Glutamatergic neuron (in vitro differentiated cells): ENCODE results near the gene FAN1. TPM values are rescaled to one million over a fixed set of nuclear protein-coding genes. Genes with fewer than 3 reads are reported as not detected.

Experiments
- DNase-seq: peaks from one replicate; pipeline ENCODE4 v3.0.0; 2022
- H3K27ac Mint-ChIP-seq: one replicate; pipeline ENCODE4 v1.8.0; 2020; ENCODE audit warnings: mild to moderate bottlenecking, mixed read lengths, inconsistent platforms; ENCODE audit not compliant: unreplicated experiment
- H3K27me3 Mint-ChIP-seq: one replicate; pipeline ENCODE4 v1.8.0; 2020; ENCODE audit warnings: mild to moderate bottlenecking, moderate library complexity, mixed read lengths, inconsistent platforms; ENCODE audit not compliant: unreplicated experiment
- H3K36me3 Mint-ChIP-seq: one replicate; pipeline ENCODE4 v1.8.0; 2020; ENCODE audit warnings: mild to moderate bottlenecking, mixed read lengths, inconsistent platforms; ENCODE audit not compliant: unreplicated experiment
- H3K4me1 Mint-ChIP-seq: one replicate; pipeline ENCODE4 v1.8.0; 2020; ENCODE audit warnings: mild to moderate bottlenecking, low read depth, mixed read lengths, inconsistent platforms; ENCODE audit not compliant: unreplicated experiment
- H3K4me3 Mint-ChIP-seq: one replicate; pipeline ENCODE4 v1.8.0; 2020; ENCODE audit warnings: mild to moderate bottlenecking, mixed read lengths, inconsistent platforms; ENCODE audit not compliant: unreplicated experiment
- H3K9me3 Mint-ChIP-seq: one replicate; pipeline ENCODE4 v1.8.0; 2020; ENCODE audit warnings: mild to moderate bottlenecking, moderate library complexity, mixed read lengths, inconsistent platforms; ENCODE audit not compliant: unreplicated experiment
- CTCF ChIP-seq: fragments of 200-600 bp; sonication (generic); IDR thresholded peaks from one replicate; pipeline ENCODE4 v1.5.0; 2021; ENCODE audit not compliant: partially characterized antibody, unreplicated experiment
- total RNA-seq: library from RNA; stranded (reverse); fragmentation: NEBNext Ultra II Directional; extraction: Animal tissue kit (Norgen Biotek cat#: 25700); gene quantifications from one replicate; pipeline ENCODE4 v1.2.1, GENCODE V29; 2021; ENCODE audit not compliant: unreplicated experiment

The FAN1 gene
- total RNA-seq, 1 donor from 2014 or later = 22.9 TPM

- DNase-seq = peak; percentile 38
- H3K4me3 Mint-ChIP-seq = peak overlapping the region; percentile 9
- H3K9me3 Mint-ChIP-seq = peaks cover 1% of the 10 kb centered on the region
- H3K27me3 Mint-ChIP-seq = peaks cover 2% of the 10 kb centered on the region
- H3K27ac Mint-ChIP-seq = peak overlapping the region; percentile 92
- TF ChIP-seq CTCF = no peak
- no peaks in the 10 kb centered on the region for H3K36me3 Mint-ChIP-seq
- H3K4me1 Mint-ChIP-seq = peaks cover 38% of the 10 kb centered on the region
These were observed 19.0 kb downstream of the FAN1 start for GRCh38 chr15:30922480-30923311.

- Mint-ChIP-seq H3K36me3 (no peaks in the 10 kb centered on the region), H3K4me3 (peak overlapping the region; percentile 47), H3K4me1 (peaks cover 43% of the 10 kb centered on the region), H3K27ac (peak overlapping the region; percentile 92), H3K27me3 (peaks cover 6% of the 10 kb centered on the region), H3K9me3 (peaks cover 3% of the 10 kb centered on the region)
- TF ChIP-seq CTCF = no peak
- DNase-seq = peak; percentile 68
These were observed 19.7 kb downstream of the FAN1 start for GRCh38 chr15:30923429-30923828.

- no peak overlapping the region for H3K4me3 Mint-ChIP-seq
These were observed 20.6 kb downstream of the FAN1 start for GRCh38 chr15:30924353-30924752.

GRCh38 chr15:30925686-30926085 lies 22.0 kb downstream of the FAN1 start:
- DNase-seq = no peak
- Mint-ChIP-seq H3K4me3 (no peak overlapping the region), H3K27ac (no peak overlapping the region), H3K27me3 (peaks cover 10% of the 10 kb centered on the region), H3K9me3 (peaks cover 5% of the 10 kb centered on the region), H3K4me1 (peaks cover 49% of the 10 kb centered on the region), H3K36me3 (no peaks in the 10 kb centered on the region)
- TF ChIP-seq CTCF = no peak

More at GRCh38 chr15:30924353-30924752, 20.6 kb downstream of the FAN1 start:
- Mint-ChIP-seq H3K27ac (no peak overlapping the region), H3K4me1 (peaks cover 50% of the 10 kb centered on the region), H3K27me3 (peaks cover 10% of the 10 kb centered on the region), H3K36me3 (no peaks in the 10 kb centered on the region), H3K9me3 (peaks cover 5% of the 10 kb centered on the region)
- TF ChIP-seq CTCF = no peak
- no peak for DNase-seq

GRCh38 chr15:30926161-30926560 lies 22.4 kb downstream of the FAN1 start:
- peaks cover 10% of the 10 kb centered on the region for H3K27me3 Mint-ChIP-seq
- DNase-seq = no peak
- no peak overlapping the region for H3K27ac Mint-ChIP-seq
- no peak overlapping the region for H3K4me3 Mint-ChIP-seq
- H3K9me3 Mint-ChIP-seq = peaks cover 5% of the 10 kb centered on the region
- TF ChIP-seq CTCF = no peak
- H3K36me3 Mint-ChIP-seq = no peaks in the 10 kb centered on the region
- peaks cover 49% of the 10 kb centered on the region for H3K4me1 Mint-ChIP-seq
